ENCODE results near the gene GRIK1.

The GRIK1 gene

GRCh38 chr21:29509121-29509520 lies 430.7 kb downstream of the GRIK1 start:
- no peak for DNase-seq

GRCh38 chr21:29508301-29508700 lies 431.5 kb downstream of the GRIK1 start:
- no peak for DNase-seq

GRCh38 chr21:29506947-29507346 lies 432.8 kb downstream of the GRIK1 start:
- DNase-seq: no peak

- DNase-seq: no peak
These were observed 433.6 kb downstream of the GRIK1 start for GRCh38 chr21:29506214-29506613.

GRCh38 chr21:29504751-29505321 lies 435.0 kb downstream of the GRIK1 start:
- DNase-seq: no peak

- no peak for DNase-seq
These were observed 438.3 kb downstream of the GRIK1 start for GRCh38 chr21:29501451-29501850.

- no peak for DNase-seq
These were observed 440.0 kb downstream of the GRIK1 start for GRCh38 chr21:29499734-29500343.

- no peak for DNase-seq
These were observed 440.6 kb downstream of the GRIK1 start for GRCh38 chr21:29499229-29499628.

- DNase-seq: no peak
These were observed 443.5 kb downstream of the GRIK1 start for GRCh38 chr21:29496337-29496736.

- no peak for DNase-seq
These were observed 449.8 kb downstream of the GRIK1 start for GRCh38 chr21:29490016-29490415.

- DNase-seq: no peak
These were observed 452.6 kb downstream of the GRIK1 start for GRCh38 chr21:29487154-29487553.
